Keratinocyte (primary cell): ENCODE measurements around the gene GLE1. TPM values are rescaled to one million over a fixed set of nuclear protein-coding genes. Genes with fewer than 3 reads are reported as not detected.

Experiments
- DNase-seq: peaks from one replicate; pipeline ENCODE4 v3.0.0-alpha.2; 2011; ENCODE audit warnings: low read depth, missing footprints, low spot score
- FAIRE-seq: peaks from 2 replicates; lab custom pipeline; 2011; peaks lifted over from hg19 to GRCh38; lab: Jason Lieb, UNC
- H2AFZ ChIP-seq: 2 replicates; pipeline ENCODE4 v1.6.0; 2012; ENCODE audit warnings: low read length, control low read depth, inconsistent platforms; ENCODE audit not compliant: control insufficient read depth
- H3K27ac ChIP-seq: 2 replicates; pipeline ENCODE4 v1.5.1; 2011; ENCODE audit warnings: low read length; ENCODE audit not compliant: control insufficient read depth, insufficient read depth
- H3K27me3 ChIP-seq: 3 replicates; pipeline ENCODE4 v1.6.0; 2011; ENCODE audit warnings: low read length; ENCODE audit not compliant: control insufficient read depth, insufficient read depth; ENCODE audit errors: extremely low read depth
- H3K36me3 ChIP-seq, 2 experiments: 2 replicates in 1 of 2; 3 replicates in 1 of 2; pipeline ENCODE4 v1.5.1; 2011; ENCODE audit warnings: low read length in 2 of 2, mild to moderate bottlenecking in 1 of 2; ENCODE audit not compliant: control insufficient read depth in 2 of 2, insufficient read depth in 2 of 2; ENCODE audit errors: extremely low read depth in 1 of 2
- H3K4me1 ChIP-seq: 3 replicates; pipeline ENCODE4 v1.5.1; 2011; ENCODE audit warnings: low read length; ENCODE audit not compliant: control insufficient read depth, insufficient read depth; ENCODE audit errors: extremely low read depth
- H3K4me2 ChIP-seq: 3 replicates; pipeline ENCODE4 v1.6.0; 2011; ENCODE audit warnings: low read depth, low read length; ENCODE audit not compliant: control insufficient read depth, insufficient read depth; ENCODE audit errors: extremely low read depth
- H3K4me3 ChIP-seq, 3 experiments: fragments of 200-600 bp in 1 of 3; sonication (generic) in 1 of 3; 2 replicates in 2 of 3; 3 replicates in 1 of 3; pipeline ENCODE4 v1.5.1; 2011 to 2016; ENCODE audit warnings: low read length in 3 of 3, mild to moderate bottlenecking in 3 of 3, control low read depth in 2 of 3, inconsistent platforms in 1 of 3, low read depth in 1 of 3, mixed read lengths in 1 of 3, mixed run types in 1 of 3, moderate library complexity in 1 of 3; ENCODE audit not compliant: control insufficient read depth in 2 of 3, insufficient read depth in 2 of 3; ENCODE audit errors: extremely low read depth in 1 of 3
- H3K79me2 ChIP-seq: 2 replicates; pipeline ENCODE4 v1.6.0; 2012; ENCODE audit warnings: low read length; ENCODE audit not compliant: control insufficient read depth, insufficient read depth
- H3K9ac ChIP-seq: 3 replicates; pipeline ENCODE4 v1.6.0; 2011; ENCODE audit warnings: low read length; ENCODE audit not compliant: control insufficient read depth, insufficient read depth; ENCODE audit errors: extremely low read depth
- H3K9me1 ChIP-seq: 3 replicates; pipeline ENCODE4 v1.6.0; 2011; ENCODE audit warnings: low read length; ENCODE audit not compliant: control insufficient read depth, insufficient read depth; ENCODE audit errors: extremely low read depth
- H3K9me3 ChIP-seq: 2 replicates; pipeline ENCODE4 v1.5.1; 2012; ENCODE audit warnings: low read depth, low read length; ENCODE audit not compliant: control insufficient read depth
- H4K20me1 ChIP-seq: 3 replicates; pipeline ENCODE4 v1.6.0; 2011; ENCODE audit warnings: low read length; ENCODE audit not compliant: control insufficient read depth, insufficient read depth; ENCODE audit errors: extremely low read depth
- EZH2 ChIP-seq: IDR thresholded peaks from one replicate; pipeline ENCODE4 v1.6.1; 2012; ENCODE audit warnings: inconsistent platforms, mild to moderate bottlenecking, low read length, moderate library complexity
- dilution Hi-C: fragments of 300-500 bp; cut with MboI; formaldehyde crosslinking; loops from one replicate; pipeline ENCODE4 v1.7.0; 2020; ENCODE audit warnings: low sequenced_read_pairs; ENCODE audit not compliant: extremely low pct_ligation_motif_present
- polyA plus RNA-seq, 5 experiments: library from polyadenylated mRNA; depleted of rRNA in 3 of 5; stranded (reverse) in 3 of 5; stranded (forward) in 1 of 5; unstranded in 1 of 5; fragments of >200 nt; gene quantifications; 1 replicate in 1 of 5; 2 replicates in 3 of 5; 3 replicates in 1 of 5; pipeline versions ENCODE4 v1.2.1 to v1.2.3, GENCODE V29; 2011 to 2012; ENCODE audit warnings: missing spikeins in 2 of 5, low read depth in 1 of 5, low replicate concordance in 1 of 5
- TF ChIP-seq, protein P1 (sequence below), 3 experiments: IDR thresholded peaks in 1 of 3; conservative IDR thresholded peaks in 1 of 3; optimal IDR thresholded peaks in 1 of 3; 2 replicates in 2 of 3; 3 replicates in 1 of 3; pipeline versions ENCODE3 to v1.5.1; 2011; ENCODE audit warnings: low read length in 3 of 3, mild to moderate bottlenecking in 3 of 3, moderate library complexity in 2 of 3, control low read depth in 1 of 3, inconsistent platforms in 1 of 3; ENCODE audit not compliant: insufficient read depth in 2 of 3; ENCODE audit errors: extremely low read depth in 1 of 3

GLE1 gene
- polyA plus RNA-seq, 1 donor (not counting 4 experiments of a cell fraction or from before 2014, with no cell fraction given) = 28.3 TPM

GRCh38 chr9:128495804-128496417 is 8.6 kb upstream of the GLE1 start:
- no peaks in the 10 kb centered on the region for H3K79me2 ChIP-seq
- H3K9me1 ChIP-seq = no peaks in the 10 kb centered on the region
- no peak for TF ChIP-seq EZH2
- TF ChIP-seq, protein P1, sequence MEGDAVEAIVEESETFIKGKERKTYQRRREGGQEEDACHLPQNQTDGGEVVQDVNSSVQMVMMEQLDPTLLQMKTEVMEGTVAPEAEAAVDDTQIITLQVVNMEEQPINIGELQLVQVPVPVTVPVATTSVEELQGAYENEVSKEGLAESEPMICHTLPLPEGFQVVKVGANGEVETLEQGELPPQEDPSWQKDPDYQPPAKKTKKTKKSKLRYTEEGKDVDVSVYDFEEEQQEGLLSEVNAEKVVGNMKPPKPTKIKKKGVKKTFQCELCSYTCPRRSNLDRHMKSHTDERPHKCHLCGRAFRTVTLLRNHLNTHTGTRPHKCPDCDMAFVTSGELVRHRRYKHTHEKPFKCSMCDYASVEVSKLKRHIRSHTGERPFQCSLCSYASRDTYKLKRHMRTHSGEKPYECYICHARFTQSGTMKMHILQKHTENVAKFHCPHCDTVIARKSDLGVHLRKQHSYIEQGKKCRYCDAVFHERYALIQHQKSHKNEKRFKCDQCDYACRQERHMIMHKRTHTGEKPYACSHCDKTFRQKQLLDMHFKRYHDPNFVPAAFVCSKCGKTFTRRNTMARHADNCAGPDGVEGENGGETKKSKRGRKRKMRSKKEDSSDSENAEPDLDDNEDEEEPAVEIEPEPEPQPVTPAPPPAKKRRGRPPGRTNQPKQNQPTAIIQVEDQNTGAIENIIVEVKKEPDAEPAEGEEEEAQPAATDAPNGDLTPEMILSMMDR (optimal IDR thresholded peaks at IDR 0.05 in 1 of 3, IDR thresholded peaks at IDR 0.05 in 1 of 3, conservative IDR thresholded peaks at IDR 0.05 in 1 of 3; ENCODE audit: extremely low read depth in 1 of 3, insufficient read depth in 2 of 3, low read length in 3 of 3) = peak in 1 of 3 experiments; percentile 25
- H3K4me2 ChIP-seq = no peak overlapping the region
- no peak overlapping the region for H3K4me3 ChIP-seq
- no peak overlapping the region for H2AFZ ChIP-seq
- H3K27ac ChIP-seq = no peak overlapping the region
- DNase-seq (no peak), FAIRE-seq (no peak)
- dilution Hi-C loops = no loop called here
- no peaks in the 10 kb centered on the region for H4K20me1 ChIP-seq
- H3K36me3 ChIP-seq = peaks cover 24 to 53% of the 10 kb centered on the region in 2 experiments
- no peaks in the 10 kb centered on the region for H3K27me3 ChIP-seq
- no peaks in the 10 kb centered on the region for H3K9me3 ChIP-seq
- no peak overlapping the region for H3K9ac ChIP-seq
- peaks cover 20% of the 10 kb centered on the region for H3K4me1 ChIP-seq

- no peak overlapping the region for H3K9ac ChIP-seq
- no peaks in the 10 kb centered on the region for H3K27me3 ChIP-seq
- H3K36me3 ChIP-seq = peaks cover 21 to 58% of the 10 kb centered on the region in 2 experiments
- TF ChIP-seq, protein P1 (optimal IDR thresholded peaks at IDR 0.05 in 1 of 3, IDR thresholded peaks at IDR 0.05 in 1 of 3, conservative IDR thresholded peaks at IDR 0.05 in 1 of 3; ENCODE audit: extremely low read depth in 1 of 3, insufficient read depth in 2 of 3, low read length in 3 of 3) = no peak
- no peak for TF ChIP-seq EZH2
- H3K79me2 ChIP-seq = no peaks in the 10 kb centered on the region
- DNase-seq (no peak), FAIRE-seq (no peak)
- no peaks in the 10 kb centered on the region for H3K9me3 ChIP-seq
- H2AFZ ChIP-seq = no peak overlapping the region
- dilution Hi-C loops = no loop called here
- H4K20me1 ChIP-seq = no peaks in the 10 kb centered on the region
- no peak overlapping the region for H3K4me3 ChIP-seq
- peaks cover 20% of the 10 kb centered on the region for H3K4me1 ChIP-seq
- no peak overlapping the region for H3K4me2 ChIP-seq
- no peak overlapping the region for H3K27ac ChIP-seq
- H3K9me1 ChIP-seq = no peaks in the 10 kb centered on the region
These were observed 6.5 kb upstream of the GLE1 start for GRCh38 chr9:128497824-128498610.
